ENCODE data around the gene STX16.

The STX16 gene

GRCh38 chr20:58709013-58709702 is 58.1 kb downstream of the STX16 start:
- Histone ChIP-seq H3K4me3 (replicated peaks; ENCODE audit: insufficient read depth, low read length) (no peak overlapping the region), H3K27me3 (ENCODE audit: insufficient read depth, poor library complexity, severe bottlenecking) (no peaks in the 10 kb centered on the region), H3K27ac (replicated peaks) (no peak overlapping the region)
- no peak for DNase-seq (ENCODE audit: low read depth in 1 of 2, low spot score in 1 of 2)
- no peak for TF ChIP-seq POLR2AphosphoS5 (IDR thresholded peaks at IDR 0.05; ENCODE audit: low read depth)
- TF ChIP-seq CTCF (IDR thresholded peaks at IDR 0.05; ENCODE audit: insufficient read depth, low read length): no peak
- TF ChIP-seq REST (IDR thresholded peaks at IDR 0.05; ENCODE audit: insufficient replicate concordance, low read depth): no peak
- no peak for TF ChIP-seq GABPA (IDR thresholded peaks at IDR 0.05; ENCODE audit: low read depth)
- no peak for TF ChIP-seq SPI1 (IDR thresholded peaks at IDR 0.05; ENCODE audit: borderline replicate concordance, low read depth)

GRCh38 chr20:58709703-58710039 is 58.6 kb downstream of the STX16 start:
- Histone ChIP-seq H3K4me3 (replicated peaks; ENCODE audit: insufficient read depth, low read length) (no peak overlapping the region), H3K27ac (replicated peaks) (no peak overlapping the region), H3K27me3 (ENCODE audit: insufficient read depth, poor library complexity, severe bottlenecking) (no peaks in the 10 kb centered on the region)
- TF ChIP-seq POLR2AphosphoS5 (IDR thresholded peaks at IDR 0.05; ENCODE audit: low read depth): no peak
- no peak for TF ChIP-seq GABPA (IDR thresholded peaks at IDR 0.05; ENCODE audit: low read depth)
- TF ChIP-seq CTCF (IDR thresholded peaks at IDR 0.05; ENCODE audit: insufficient read depth, low read length): no peak
- TF ChIP-seq SPI1 (IDR thresholded peaks at IDR 0.05; ENCODE audit: borderline replicate concordance, low read depth): no peak
- no peak for TF ChIP-seq REST (IDR thresholded peaks at IDR 0.05; ENCODE audit: insufficient replicate concordance, low read depth)
- no peak for DNase-seq (ENCODE audit: low read depth in 1 of 2, low spot score in 1 of 2)

- H3K4me3 ChIP-seq (replicated peaks; ENCODE audit: insufficient read depth, low read length): no peak overlapping the region
- H3K27ac ChIP-seq (replicated peaks): no peak overlapping the region
- no peak for DNase-seq (ENCODE audit: low read depth in 1 of 2, low spot score in 1 of 2)
- TF ChIP-seq SPI1 (IDR thresholded peaks at IDR 0.05; ENCODE audit: borderline replicate concordance, low read depth) (no peak), REST (IDR thresholded peaks at IDR 0.05; ENCODE audit: insufficient replicate concordance, low read depth) (no peak), CTCF (IDR thresholded peaks at IDR 0.05; ENCODE audit: insufficient read depth, low read length) (no peak), GABPA (IDR thresholded peaks at IDR 0.05; ENCODE audit: low read depth) (no peak), POLR2AphosphoS5 (IDR thresholded peaks at IDR 0.05; ENCODE audit: low read depth) (no peak)
- H3K27me3 ChIP-seq (ENCODE audit: insufficient read depth, poor library complexity, severe bottlenecking): no peaks in the 10 kb centered on the region
These were observed 59.6 kb downstream of the STX16 start for GRCh38 chr20:58710481-58711265.

Measured in HL-60 (cell line).